Lower lobe of right lung (tissue), 2 donors: ENCODE measurements around the gene PIGN. TPM values are rescaled to one million over a fixed set of nuclear protein-coding genes. Genes with fewer than 3 reads are reported as not detected.
A peak's percentile ranks its signal among the peaks of the same experiment; 100 is the strongest.

Experiments used
- ATAC-seq, 2 donors: fragments of 200-7000 bp; cut with Tn5 transposase; one replicate each; pipeline ENCODE4 v1.9.1; 2020 to 2022; ENCODE audit warnings: mild to moderate bottlenecking in 2 of 2, moderate library complexity in 2 of 2
- DNase-seq: peaks from one replicate; pipeline ENCODE4 v3.0.0-alpha.2; 2020
- H3K27ac ChIP-seq: fragments of 200-600 bp; one replicate; pipeline ENCODE4 v1.8.0; 2022
- H3K27me3 ChIP-seq: fragments of 200-600 bp; one replicate; pipeline ENCODE4 v1.8.0; 2022; ENCODE audit warnings: low read depth
- H3K36me3 ChIP-seq: fragments of 200-600 bp; one replicate; pipeline ENCODE4 v1.8.0; 2022; ENCODE audit warnings: mild to moderate bottlenecking
- H3K4me1 ChIP-seq: fragments of 200-600 bp; one replicate; pipeline ENCODE4 v1.8.0; 2022
- H3K4me3 ChIP-seq: fragments of 200-600 bp; one replicate; pipeline ENCODE4 v1.8.0; 2022; ENCODE audit warnings: mild to moderate bottlenecking
- H3K9me3 ChIP-seq: fragments of 200-600 bp; one replicate; pipeline ENCODE4 v1.8.0; 2022
- intact Hi-C: fragments of 100-400 bp; cut with DNase I; formaldehyde crosslinking; loops from one replicate; pipeline ENCODE4 v1.11.0; 2022
- total RNA-seq: library from RNA; stranded (reverse); fragmentation: NEBNext Ultra II Directional; extraction: Animal tissue kit (Norgen Biotek cat#: 25700); gene quantifications from one replicate; pipeline ENCODE4 v1.2.1, GENCODE V29; 2021
- TF ChIP-seq, protein P1 (sequence below): fragments of 200-600 bp; IDR thresholded peaks from one replicate; pipeline ENCODE4 v1.8.0; 2022; ENCODE audit warnings: antibody characterized with exemption, mild to moderate bottlenecking
- donor health status: DM: no; HTN: yes; CAD: no; lungs with severe emphysema.

Gene PIGN
- total RNA-seq, 1 donor from 2014 or later: 25.9 TPM

- no peak overlapping the region for H3K4me3 ChIP-seq
- peaks cover 17% of the 10 kb centered on the region for H3K4me1 ChIP-seq
- intact Hi-C loops: no loop called here
- DNase-seq (no peak), ATAC-seq (no peak)
- TF ChIP-seq, protein P1, sequence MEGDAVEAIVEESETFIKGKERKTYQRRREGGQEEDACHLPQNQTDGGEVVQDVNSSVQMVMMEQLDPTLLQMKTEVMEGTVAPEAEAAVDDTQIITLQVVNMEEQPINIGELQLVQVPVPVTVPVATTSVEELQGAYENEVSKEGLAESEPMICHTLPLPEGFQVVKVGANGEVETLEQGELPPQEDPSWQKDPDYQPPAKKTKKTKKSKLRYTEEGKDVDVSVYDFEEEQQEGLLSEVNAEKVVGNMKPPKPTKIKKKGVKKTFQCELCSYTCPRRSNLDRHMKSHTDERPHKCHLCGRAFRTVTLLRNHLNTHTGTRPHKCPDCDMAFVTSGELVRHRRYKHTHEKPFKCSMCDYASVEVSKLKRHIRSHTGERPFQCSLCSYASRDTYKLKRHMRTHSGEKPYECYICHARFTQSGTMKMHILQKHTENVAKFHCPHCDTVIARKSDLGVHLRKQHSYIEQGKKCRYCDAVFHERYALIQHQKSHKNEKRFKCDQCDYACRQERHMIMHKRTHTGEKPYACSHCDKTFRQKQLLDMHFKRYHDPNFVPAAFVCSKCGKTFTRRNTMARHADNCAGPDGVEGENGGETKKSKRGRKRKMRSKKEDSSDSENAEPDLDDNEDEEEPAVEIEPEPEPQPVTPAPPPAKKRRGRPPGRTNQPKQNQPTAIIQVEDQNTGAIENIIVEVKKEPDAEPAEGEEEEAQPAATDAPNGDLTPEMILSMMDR: no peak
- H3K27me3 ChIP-seq: no peaks in the 10 kb centered on the region
- H3K36me3 ChIP-seq: no peaks in the 10 kb centered on the region
- no peaks in the 10 kb centered on the region for H3K9me3 ChIP-seq
- H3K27ac ChIP-seq: no peak overlapping the region
Observed at GRCh38 chr18:62196079-62196478, 9.2 kb upstream of the PIGN start.

DNA sequence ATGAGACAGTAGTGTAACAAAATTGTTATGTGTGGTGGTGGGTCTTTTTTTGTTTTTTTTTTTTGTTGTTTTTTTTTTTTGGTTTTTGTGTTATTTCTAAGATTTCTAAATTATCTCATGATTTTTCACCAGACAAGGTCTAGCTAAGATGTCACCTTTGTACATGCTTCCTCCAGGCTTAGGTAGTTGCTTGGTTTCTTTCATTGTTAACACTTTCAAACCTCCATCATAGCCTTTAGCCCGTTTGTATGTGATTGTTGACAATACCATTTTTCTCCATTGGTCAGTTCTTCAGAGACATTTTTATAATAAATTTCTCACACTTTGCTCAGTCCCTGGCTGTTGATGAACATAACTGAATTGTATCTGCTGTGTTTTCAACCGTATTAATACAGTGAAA lies 2.4 kb upstream of the PIGN start:
- Histone ChIP-seq H3K27me3 (no peaks in the 10 kb centered on the region), H3K36me3 (no peaks in the 10 kb centered on the region), H3K27ac (no peak overlapping the region), H3K4me1 (peaks cover 53% of the 10 kb centered on the region), H3K4me3 (peak overlapping the region; percentile 98), H3K9me3 (no peaks in the 10 kb centered on the region)
- TF ChIP-seq, protein P1: no peak
- DNase-seq: no peak
- no peak for ATAC-seq
- intact Hi-C loops: no loop called here

DNA sequence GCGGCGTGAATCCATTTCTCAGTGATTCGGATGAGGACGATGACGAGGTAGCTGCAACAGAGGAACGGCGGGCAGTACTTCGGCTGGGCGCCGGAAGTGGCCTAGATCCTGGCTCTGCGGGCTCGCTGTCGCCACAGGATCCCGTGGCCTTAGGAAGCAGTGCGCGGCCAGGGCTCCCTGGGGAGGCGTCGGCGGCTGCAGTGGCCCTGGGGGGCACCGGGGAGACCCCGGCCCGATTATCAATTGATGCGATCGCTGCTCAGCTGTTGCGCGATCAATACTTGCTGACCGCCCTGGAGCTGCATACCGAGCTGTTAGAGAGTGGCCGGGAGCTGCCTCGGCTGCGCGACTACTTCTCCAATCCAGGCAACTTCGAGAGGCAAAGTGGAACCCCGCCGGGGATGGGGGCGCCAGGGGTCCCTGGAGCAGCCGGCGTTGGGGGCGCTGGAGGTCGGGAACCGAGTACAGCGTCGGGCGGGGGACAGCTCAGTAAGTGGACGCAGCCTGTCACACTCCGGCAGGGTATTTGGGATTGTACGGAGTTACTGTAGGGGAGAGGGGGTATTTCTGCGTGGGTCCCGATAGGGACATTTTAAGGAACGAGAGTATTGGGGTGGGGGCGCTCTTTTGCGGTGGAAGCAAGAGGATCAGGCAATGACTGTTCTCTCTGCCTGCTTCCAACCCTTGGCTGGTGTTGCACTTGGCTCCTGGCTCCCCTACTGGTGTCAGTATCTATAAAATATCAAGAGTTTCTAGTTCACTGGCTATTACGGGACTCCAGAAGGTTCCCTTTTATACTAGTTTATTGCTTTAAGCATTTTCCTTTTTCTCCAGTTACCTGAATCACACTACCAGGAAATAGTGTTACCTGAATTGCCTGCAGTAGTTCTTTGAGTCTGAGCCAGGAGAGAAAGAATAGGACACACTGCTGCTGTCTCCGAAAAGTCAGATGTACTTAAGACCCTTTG lies 971 bp upstream of the PIGN start:
- H3K27me3 ChIP-seq: no peaks in the 10 kb centered on the region
- ATAC-seq: peak; percentile 2 to 3
- intact Hi-C loops: no loop called here
- no peaks in the 10 kb centered on the region for H3K36me3 ChIP-seq
- DNase-seq: peak; percentile 63
- H3K4me1 ChIP-seq: peaks cover 53% of the 10 kb centered on the region
- TF ChIP-seq, protein P1: no peak
- peak overlapping the region; percentile 98 for H3K4me3 ChIP-seq
- no peaks in the 10 kb centered on the region for H3K9me3 ChIP-seq
- peak overlapping the region; percentile 86 for H3K27ac ChIP-seq

DNA sequence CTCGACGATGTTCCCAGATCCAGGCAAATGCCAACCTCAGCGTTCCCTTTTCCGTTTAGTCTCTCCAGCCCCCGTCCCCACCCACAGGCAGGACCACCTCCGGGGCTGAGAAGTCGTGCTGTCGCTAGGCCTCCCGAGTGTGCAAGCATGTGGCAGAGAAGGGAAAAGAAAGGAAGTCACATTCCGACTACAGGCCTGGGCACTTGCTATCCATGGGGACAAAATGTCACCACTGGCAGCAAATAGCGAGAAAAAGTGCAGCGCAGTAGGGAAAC lies 420 bp downstream of the PIGN start:
- Histone ChIP-seq H3K27me3 (no peaks in the 10 kb centered on the region), H3K27ac (peak overlapping the region; percentile 86), H3K4me1 (peaks cover 52% of the 10 kb centered on the region), H3K4me3 (peak overlapping the region; percentile 98), H3K36me3 (no peaks in the 10 kb centered on the region), H3K9me3 (no peaks in the 10 kb centered on the region)
- no peak for ATAC-seq
- intact Hi-C loops: no loop called here
- DNase-seq: no peak
- TF ChIP-seq, protein P1: no peak

DNA sequence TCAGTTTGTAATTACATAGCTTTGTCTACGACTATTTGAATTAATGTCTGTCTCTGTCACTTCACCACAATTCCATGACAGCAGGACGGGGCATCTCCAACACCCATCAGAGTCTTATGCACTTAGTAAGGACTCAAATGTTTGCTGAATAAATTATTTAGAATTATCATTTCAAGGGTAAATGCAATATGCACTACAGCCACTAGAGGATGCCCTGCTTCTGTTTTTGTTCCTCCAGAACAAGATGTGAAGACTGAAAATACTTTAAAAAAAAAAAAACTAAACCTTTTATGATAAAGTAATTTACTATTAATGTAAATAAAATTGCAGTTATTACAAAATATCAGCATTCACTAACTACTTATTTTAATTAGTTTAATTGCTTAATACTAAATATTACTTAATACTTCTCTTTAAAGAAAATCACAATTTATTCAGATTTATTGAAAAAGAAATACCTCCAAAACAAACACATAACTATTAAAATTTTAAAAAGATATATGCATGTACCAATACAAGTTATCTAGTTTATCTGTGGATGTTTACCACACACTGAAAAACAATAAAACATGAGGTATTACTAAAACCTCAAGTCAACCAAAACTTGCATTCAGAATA lies 3.2 kb downstream of the PIGN start:
- ATAC-seq (no peak), DNase-seq (no peak)
- no peak overlapping the region for H3K4me3 ChIP-seq
- peaks cover 27% of the 10 kb centered on the region for H3K4me1 ChIP-seq
- intact Hi-C loops: loop anchor here (2.0 kb wide), 1 partner anchor 65 kb away; no protein-coding TSS in a partner anchor
- TF ChIP-seq, protein P1: peak; percentile 94
- H3K27ac ChIP-seq: no peak overlapping the region
- H3K27me3 ChIP-seq: no peaks in the 10 kb centered on the region
- H3K36me3 ChIP-seq: no peaks in the 10 kb centered on the region
- no peaks in the 10 kb centered on the region for H3K9me3 ChIP-seq
